H1 (cell line): ENCODE measurements around the gene ACAP1. TPM values are rescaled to one million over a fixed set of nuclear protein-coding genes. Genes with fewer than 3 reads are reported as not detected.

Experiments used
- CTCF ChIP-seq, 3 experiments: IDR thresholded peaks; 1 replicate in 2 of 3; 2 replicates in 1 of 3; pipeline versions ENCODE4 v1.5.1 to v1.6.1; 2011; ENCODE audit warnings: low read length in 3 of 3, mild to moderate bottlenecking in 3 of 3, inconsistent platforms in 2 of 3, low read depth in 1 of 3, moderate library complexity in 1 of 3; ENCODE audit not compliant: insufficient read depth in 1 of 3; ENCODE audit errors: control extremely low read depth in 1 of 3
- POLR2AphosphoS5 ChIP-seq: IDR thresholded peaks from 2 replicates; pipeline ENCODE4 v1.6.1; 2011; ENCODE audit warnings: low read depth, low read length
- SP2 ChIP-seq: IDR thresholded peaks from 2 replicates; pipeline ENCODE4 v1.6.1; 2012; ENCODE audit warnings: mild to moderate bottlenecking, low read length, inconsistent platforms
- polyA plus RNA-seq, 7 experiments: library from polyadenylated mRNA; depleted of rRNA in 3 of 7; stranded (reverse) in 5 of 7; unstranded in 2 of 7; fragments of >200 nt in 5 of 7; fragments of 200-250 nt in 2 of 7; gene quantifications; 1 replicate in 5 of 7; 2 replicates in 1 of 7; 4 replicates in 1 of 7; pipeline versions ENCODE4 v1.2.1 to v1.2.3, GENCODE V29; 2011 to 2013; ENCODE audit warnings: missing spikeins in 2 of 7, mixed read lengths in 2 of 7
- total RNA-seq: library from RNA; stranded (reverse); fragmentation: NEBNext Ultra II Directional; extraction: Animal tissue kit (Norgen Biotek cat#: 25700); gene quantifications from 2 replicates; pipeline ENCODE4 v1.2.1, GENCODE V29; 2021

Gene ACAP1
- total and polyA plus RNA-seq, 2 of the 8 experiments (the other 6 are each of a cell fraction or from before 2014, with no cell fraction given): 11.9 to 45.1 TPM

- no peak for TF ChIP-seq CTCF (IDR thresholded peaks at IDR 0.05; ENCODE audit: control extremely low read depth in 1 of 3, insufficient read depth in 1 of 3, low read depth in 1 of 3, low read length in 3 of 3)
- TF ChIP-seq SP2: no peak
- no peak for TF ChIP-seq POLR2AphosphoS5
These were observed 16.7 kb downstream of the ACAP1 start (continued) for GRCh38 chr17:7352910-7353635.
